Measurements from ENCODE around the gene TTC8.

The TTC8 gene

GRCh38 chr14:88866305-88866704, 41.9 kb downstream of the TTC8 start:
- no peak for DNase-seq (ENCODE audit: low read depth in 3 of 3)

- no peak for DNase-seq (ENCODE audit: low read depth in 3 of 3)
Measured at GRCh38 chr14:88868558-88869159, 44.2 kb downstream of the TTC8 start.

- DNase-seq (ENCODE audit: low read depth in 3 of 3) = no peak
Measured at GRCh38 chr14:88870777-88871176, 46.3 kb downstream of the TTC8 start.

GRCh38 chr14:88871429-88871828, 47.0 kb downstream of the TTC8 start:
- DNase-seq (ENCODE audit: low read depth in 3 of 3) = no peak

GRCh38 chr14:88872976-88873375, 48.5 kb downstream of the TTC8 start:
- DNase-seq (ENCODE audit: low read depth in 3 of 3) = no peak

- no peak for DNase-seq (ENCODE audit: low read depth in 3 of 3)
Measured at GRCh38 chr14:88877192-88877591, 52.7 kb downstream of the TTC8 start.

GRCh38 chr14:88879022-88879421, 54.6 kb downstream of the TTC8 start:
- DNase-seq (ENCODE audit: low read depth in 3 of 3) = no peak

GRCh38 chr14:88882236-88882635, 57.8 kb downstream of the TTC8 start:
- DNase-seq (ENCODE audit: low read depth in 3 of 3) = no peak

- no peak for DNase-seq (ENCODE audit: low read depth in 3 of 3)
Measured at GRCh38 chr14:88895116-88895515, 70.7 kb downstream of the TTC8 start.

GRCh38 chr14:88901189-88901588, 76.7 kb downstream of the TTC8 start:
- no peak for DNase-seq (ENCODE audit: low read depth in 3 of 3)

GRCh38 chr14:88901991-88902390, 77.5 kb downstream of the TTC8 start:
- DNase-seq (ENCODE audit: low read depth in 3 of 3) = no peak

- DNase-seq (ENCODE audit: low read depth in 3 of 3) = no peak
Measured at GRCh38 chr14:88902850-88903249, 78.4 kb downstream of the TTC8 start.

GRCh38 chr14:88904206-88904647, 79.8 kb downstream of the TTC8 start:
- no peak for DNase-seq (ENCODE audit: low read depth in 3 of 3)

GRCh38 chr14:88904864-88905263, 80.4 kb downstream of the TTC8 start:
- DNase-seq (ENCODE audit: low read depth in 3 of 3) = no peak

- DNase-seq (ENCODE audit: low read depth in 3 of 3) = no peak
Measured at GRCh38 chr14:88908216-88908615, 83.8 kb downstream of the TTC8 start.

- DNase-seq (ENCODE audit: low read depth in 3 of 3) = no peak
Measured at GRCh38 chr14:88910386-88910785, 85.9 kb downstream of the TTC8 start.

- DNase-seq (ENCODE audit: low read depth in 3 of 3) = no peak
Measured at GRCh38 chr14:88911809-88912208, 87.4 kb downstream of the TTC8 start.

- no peak for DNase-seq (ENCODE audit: low read depth in 3 of 3)
Measured at GRCh38 chr14:88914956-88915355, 90.5 kb downstream of the TTC8 start.

- DNase-seq (ENCODE audit: low read depth in 3 of 3) = no peak
Measured at GRCh38 chr14:88919502-88919901, 95.1 kb downstream of the TTC8 start.
